Epithelial cell of esophagus (primary cell): ENCODE measurements around the gene HSPA4.
A peak's percentile ranks its signal among the peaks of the same experiment; 100 is the strongest.

Experiments
- DNase-seq: peaks from one replicate; pipeline ENCODE4 v3.0.0; 2010; ENCODE audit warnings: low read depth
- H3K4me3 ChIP-seq: 2 replicates; pipeline ENCODE4 v1.5.1; 2011; ENCODE audit warnings: mild to moderate bottlenecking, low read length, control low read depth
- CTCF ChIP-seq: IDR thresholded peaks from 2 replicates; pipeline ENCODE4 v1.5.1; 2011; ENCODE audit warnings: low read depth, mild to moderate bottlenecking, low read length, control low read depth, inconsistent platforms; ENCODE audit not compliant: insufficient read depth; ENCODE audit errors: missing control alignments

The HSPA4 gene

GRCh38 chr5:133145436-133146170 lies 93.8 kb downstream of the HSPA4 start:
- no peak overlapping the region for H3K4me3 ChIP-seq
- no peak for TF ChIP-seq CTCF
- DNase-seq: peak; percentile 43

GRCh38 chr5:133147411-133147810 lies 95.6 kb downstream of the HSPA4 start:
- H3K4me3 ChIP-seq: no peak overlapping the region
- no peak for TF ChIP-seq CTCF
- DNase-seq: no peak

GRCh38 chr5:133147815-133148567 lies 96.2 kb downstream of the HSPA4 start:
- no peak overlapping the region for H3K4me3 ChIP-seq
- no peak for DNase-seq
- no peak for TF ChIP-seq CTCF

GRCh38 chr5:133149345-133149744 lies 97.5 kb downstream of the HSPA4 start:
- no peak for DNase-seq
- H3K4me3 ChIP-seq: no peak overlapping the region
- TF ChIP-seq CTCF: no peak

GRCh38 chr5:133150909-133151544 lies 99.2 kb downstream of the HSPA4 start:
- no peak for DNase-seq
- no peak overlapping the region for H3K4me3 ChIP-seq
- TF ChIP-seq CTCF: no peak

GRCh38 chr5:133154274-133155075 lies 102.7 kb downstream of the HSPA4 start:
- no peak overlapping the region for H3K4me3 ChIP-seq
- peak; percentile 26 for DNase-seq
- no peak for TF ChIP-seq CTCF
